ENCODE results near the gene MKLN1. TPM values are rescaled to one million over a fixed set of nuclear protein-coding genes. Genes with fewer than 3 reads are reported as not detected.

The MKLN1 gene
- polyA plus RNA-seq, 1 of the 3 experiments (the other 2 are of a cell fraction): 11.0 TPM

GRCh38 chr7:131327049-131327625 is 539 bp upstream of the MKLN1 start:
- Histone ChIP-seq H3K4me3 (ENCODE audit: low read depth in 2 of 2, low read length in 1 of 2) (peak overlapping the region; percentile 93 to 96), H3K36me3 (replicated peaks in 1 of 2; ENCODE audit: control insufficient read depth in 1 of 2, insufficient read depth in 2 of 2, low read length in 1 of 2) (peaks cover 4 to 7% of the 10 kb centered on the region in 2 experiments), H3K4me1 (ENCODE audit: control insufficient read depth in 1 of 2, insufficient read depth in 2 of 2, low read depth in 1 of 2, low read length in 1 of 2) (peaks cover 11 to 15% of the 10 kb centered on the region in 2 experiments; a peak in 2 of 4 replicates), H3K9me2 (no peaks in the 10 kb centered on the region), H3K9ac (peak overlapping the region; percentile 99), H3K27me3 (ENCODE audit: insufficient read depth) (no peaks in the 10 kb centered on the region), H3K4me2 (peak overlapping the region; percentile 94), H3K79me2 (ENCODE audit: insufficient read depth) (peaks cover 44% of the 10 kb centered on the region), H3F3A (replicated peaks; ENCODE audit: insufficient read depth) (peaks cover 7% of the 10 kb centered on the region), H4K20me1 (ENCODE audit: insufficient read depth) (peaks cover 27% of the 10 kb centered on the region), H3K9me3 (no peaks in the 10 kb centered on the region), H3K27ac (ENCODE audit: low read depth in 2 of 2, low read length in 1 of 2) (peak overlapping the region; percentile 97 to 98), H2AFZ (ENCODE audit: low read depth) (peak overlapping the region; percentile 93)
- POLR2A ChIA-PET: interaction anchor here (0.5 to 1.9 kb wide), 3 partner anchors 221 to 307 kb away, joined by 3 to 6 read pairs (median 3); no protein-coding TSS in a partner anchor
- WGBS (ENCODE audit: low lambda C conversion rate): 3% methylated on average over 14 of the region's 14 CpGs
- CTCF ChIA-PET: interaction anchor here (0.6 to 1.6 kb wide), 7 partner anchors 9 to 430 kb away, joined by 3 to 5 read pairs (median 3); no protein-coding TSS in a partner anchor
- no peak for TF ChIP-seq FOXM1 (IDR thresholded peaks at IDR 0.05; ENCODE audit: low read depth)
- TF ChIP-seq REST (IDR thresholded peaks at IDR 0.05; ENCODE audit: low read depth, low read length): peak; percentile 83
- peak; percentile 66 for TF ChIP-seq TAF1 (IDR thresholded peaks at IDR 0.05; ENCODE audit: borderline replicate concordance, low read depth, low read length)
- TF ChIP-seq, protein P1, sequence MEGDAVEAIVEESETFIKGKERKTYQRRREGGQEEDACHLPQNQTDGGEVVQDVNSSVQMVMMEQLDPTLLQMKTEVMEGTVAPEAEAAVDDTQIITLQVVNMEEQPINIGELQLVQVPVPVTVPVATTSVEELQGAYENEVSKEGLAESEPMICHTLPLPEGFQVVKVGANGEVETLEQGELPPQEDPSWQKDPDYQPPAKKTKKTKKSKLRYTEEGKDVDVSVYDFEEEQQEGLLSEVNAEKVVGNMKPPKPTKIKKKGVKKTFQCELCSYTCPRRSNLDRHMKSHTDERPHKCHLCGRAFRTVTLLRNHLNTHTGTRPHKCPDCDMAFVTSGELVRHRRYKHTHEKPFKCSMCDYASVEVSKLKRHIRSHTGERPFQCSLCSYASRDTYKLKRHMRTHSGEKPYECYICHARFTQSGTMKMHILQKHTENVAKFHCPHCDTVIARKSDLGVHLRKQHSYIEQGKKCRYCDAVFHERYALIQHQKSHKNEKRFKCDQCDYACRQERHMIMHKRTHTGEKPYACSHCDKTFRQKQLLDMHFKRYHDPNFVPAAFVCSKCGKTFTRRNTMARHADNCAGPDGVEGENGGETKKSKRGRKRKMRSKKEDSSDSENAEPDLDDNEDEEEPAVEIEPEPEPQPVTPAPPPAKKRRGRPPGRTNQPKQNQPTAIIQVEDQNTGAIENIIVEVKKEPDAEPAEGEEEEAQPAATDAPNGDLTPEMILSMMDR (IDR thresholded peaks at IDR 0.05): no peak
- TF ChIP-seq GABPA (IDR thresholded peaks at IDR 0.05; ENCODE audit: low read depth): peak; percentile 76
- peak; percentile 23; the same call in 1 of the 2 replicates for TF ChIP-seq POLR2AphosphoS5 (IDR thresholded peaks at IDR 0.05; ENCODE audit: low read depth, low read length)
- TF ChIP-seq IRF3 (IDR thresholded peaks at IDR 0.05; ENCODE audit: low read depth, low read length): no peak
- TF ChIP-seq RFX5 (IDR thresholded peaks at IDR 0.05; ENCODE audit: low read length): peak; percentile 36; the same call in 1 of the 2 replicates
- peak; percentile 74 for DNase-seq

Data from SK-N-SH (cell line).